COR-L47 (cell line): Measurements from ENCODE around the gene GPR160.
"Not testable (repeated sequence)": the region's sequence is repeated elsewhere in the genome, so short reads cannot be mapped to it uniquely, and the experiment has no call there.

Experiments used
- DNase-seq: peaks from one replicate; lab custom pipeline; 2025; lab: John Stamatoyannopoulos, UW

Gene GPR160

DNA sequence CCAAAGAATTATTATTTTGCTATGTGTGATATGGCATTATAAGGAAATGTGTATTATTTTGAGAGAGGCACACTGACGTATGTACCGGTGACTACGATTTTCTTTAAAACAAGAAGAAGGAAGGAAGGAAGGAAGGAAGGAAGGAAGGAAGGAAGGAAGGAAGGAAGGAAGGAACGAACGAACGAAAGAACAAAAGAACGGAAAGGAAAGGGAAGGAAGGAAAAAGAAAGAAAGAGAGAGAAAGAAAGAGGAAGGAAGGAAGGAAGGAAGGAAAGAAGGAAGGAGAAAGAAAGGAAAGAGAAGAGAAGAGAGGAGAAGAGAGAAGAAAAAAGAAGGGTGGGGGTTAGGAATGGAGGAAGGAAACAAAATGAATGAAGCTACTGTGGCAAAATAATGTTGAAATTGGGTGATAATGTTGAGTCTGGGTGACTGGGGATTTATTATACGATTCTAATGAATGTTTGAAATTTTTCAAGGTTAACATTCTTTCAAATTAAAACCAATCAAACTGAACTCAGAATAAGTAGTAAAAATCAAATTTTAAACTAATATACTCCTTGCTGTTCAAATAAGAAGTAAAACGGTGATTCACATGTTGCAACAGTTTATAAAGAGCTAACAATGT, 73.5 kb downstream of the GPR160 start:
- no peak for DNase-seq

DNA sequence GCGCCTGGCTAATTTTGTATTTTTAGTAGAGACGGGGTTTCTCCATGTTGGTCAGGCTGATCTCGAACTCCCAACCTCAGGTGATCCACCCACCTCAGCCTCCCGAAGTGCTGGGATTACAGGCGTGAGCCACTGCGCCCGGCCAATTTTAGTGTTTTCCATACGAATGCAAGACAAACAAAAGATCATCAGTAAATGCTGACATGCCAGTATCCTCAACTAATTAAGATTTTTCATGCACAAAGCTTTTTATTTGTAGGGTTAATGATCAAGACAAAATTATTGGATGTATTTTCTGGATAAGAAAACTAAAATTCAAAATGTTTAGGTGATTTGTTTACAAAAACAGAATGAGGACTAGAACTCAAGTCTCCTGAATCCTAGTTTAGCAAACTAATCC, 76.4 kb downstream of the GPR160 start:
- DNase-seq, result not testable (repeated sequence)

DNA sequence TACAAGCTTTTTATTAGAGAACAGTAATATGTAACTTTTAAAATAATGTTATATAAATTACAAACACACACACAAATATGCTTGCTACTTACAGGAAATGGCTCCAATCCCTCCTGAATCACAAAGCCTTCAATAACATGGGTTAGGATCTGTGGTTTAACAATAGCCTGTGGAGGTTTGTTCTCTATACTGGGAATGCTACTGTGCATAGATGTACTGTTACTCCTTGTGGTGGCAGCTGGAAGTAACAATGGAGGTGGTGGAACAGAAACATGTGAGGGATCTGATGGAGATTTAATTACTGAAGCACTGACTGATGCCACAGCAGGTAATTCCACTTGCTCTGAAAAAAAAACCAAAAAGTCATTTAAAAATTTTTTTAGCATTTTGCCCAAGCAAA, 79.3 kb downstream of the GPR160 start:
- no peak for DNase-seq

DNA sequence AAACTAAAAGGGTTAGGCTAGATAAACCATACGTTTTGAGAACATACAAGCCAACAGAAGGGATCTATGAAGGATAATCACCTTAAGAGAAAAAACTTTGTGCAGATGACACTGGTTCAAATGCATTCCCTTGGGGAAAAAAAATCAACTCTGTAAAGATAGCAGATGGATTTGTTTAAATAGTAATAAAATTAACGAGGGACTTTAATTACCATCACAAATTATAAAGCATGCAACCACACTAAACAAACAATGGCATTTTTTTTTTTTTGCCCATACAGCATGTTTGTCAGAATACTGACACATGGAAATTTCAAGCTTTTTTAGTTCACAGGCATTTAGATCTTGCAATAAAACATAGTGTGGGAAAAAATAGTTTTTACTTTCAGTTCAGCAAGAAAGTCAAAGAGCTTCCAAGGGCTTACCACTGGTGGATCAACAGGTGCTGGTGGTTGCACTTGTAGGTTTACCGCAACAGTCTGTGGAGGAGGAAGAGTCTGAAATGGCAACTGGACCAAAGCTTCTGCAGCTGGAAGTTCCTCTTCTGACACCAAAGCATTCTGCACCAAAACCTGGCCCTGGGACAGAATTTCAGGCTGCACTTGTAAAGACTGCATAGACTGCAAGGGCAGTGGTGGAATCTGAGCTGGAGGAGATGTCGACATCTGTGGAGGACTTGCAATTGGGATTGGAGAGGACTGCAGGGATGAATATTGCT, 90.6 kb downstream of the GPR160 start:
- no peak for DNase-seq

DNA sequence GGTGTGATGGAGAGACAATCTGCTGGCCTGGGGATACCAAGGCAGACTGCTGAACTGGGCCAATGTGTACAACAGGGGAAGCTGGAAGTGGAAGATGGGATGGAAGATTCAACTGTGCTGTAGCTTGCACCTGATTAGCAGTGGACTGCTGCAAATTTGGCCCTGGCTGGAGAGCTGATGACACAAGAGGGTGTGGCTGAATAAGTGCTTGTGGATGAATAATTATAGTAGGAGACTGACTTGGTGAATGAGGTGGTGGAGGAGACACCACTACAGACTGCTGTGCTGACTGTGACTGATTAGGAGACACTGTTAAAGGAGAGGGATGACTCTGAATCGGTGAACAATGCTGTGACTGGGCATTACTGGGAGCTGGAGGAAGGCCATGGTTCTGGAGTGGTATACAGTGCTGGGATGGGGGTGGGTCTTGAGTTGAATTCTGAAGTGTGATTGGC, 91.2 kb downstream of the GPR160 start:
- peak; percentile 4 for DNase-seq

DNA sequence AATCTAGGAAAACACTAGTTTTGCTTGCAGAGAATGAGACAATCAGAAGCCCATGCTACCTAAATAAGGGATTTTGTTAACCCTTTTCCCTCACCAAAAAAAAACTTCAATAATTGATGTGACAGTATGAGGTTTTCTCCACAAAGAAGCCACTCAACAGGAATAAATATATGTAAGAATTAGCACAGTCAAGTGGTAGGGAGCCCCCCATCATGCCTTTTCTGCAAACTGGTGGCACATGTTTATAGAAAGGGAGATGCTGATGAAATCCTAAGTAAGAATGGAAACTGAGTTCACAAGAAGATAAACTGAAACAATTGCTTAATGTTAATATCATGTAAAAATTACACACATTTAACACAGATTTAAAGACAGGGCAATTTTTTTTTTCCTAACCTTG, 92.7 kb downstream of the GPR160 start:
- no peak for DNase-seq

DNA sequence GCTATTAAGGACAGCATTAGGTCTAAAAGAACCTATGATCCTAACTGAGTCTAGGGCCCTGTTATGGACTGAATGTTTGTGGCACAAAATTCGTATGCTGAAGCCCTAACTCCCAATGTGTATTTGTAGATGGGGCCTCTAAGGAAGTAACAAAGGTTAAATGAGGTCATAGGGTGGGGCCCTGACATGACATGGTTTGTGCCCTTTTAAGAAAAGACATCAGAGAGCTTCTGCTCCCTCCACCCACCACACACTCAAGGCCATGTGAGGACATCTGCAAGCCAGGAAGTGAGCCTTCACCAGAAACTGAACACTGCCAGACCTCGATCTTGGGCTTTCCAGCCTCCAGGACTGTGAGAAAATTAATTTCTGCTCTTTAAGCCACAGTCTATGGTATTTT, 94.5 kb downstream of the GPR160 start:
- no peak for DNase-seq
